ENCODE data around the gene FCRL6. TPM values are rescaled to one million over a fixed set of nuclear protein-coding genes. Genes with fewer than 3 reads are reported as not detected.
A peak's percentile ranks its signal among the peaks of the same experiment; 100 is the strongest.

Gene FCRL6
- total RNA-seq, 1 donor from 2014 or later = not detected

DNA sequence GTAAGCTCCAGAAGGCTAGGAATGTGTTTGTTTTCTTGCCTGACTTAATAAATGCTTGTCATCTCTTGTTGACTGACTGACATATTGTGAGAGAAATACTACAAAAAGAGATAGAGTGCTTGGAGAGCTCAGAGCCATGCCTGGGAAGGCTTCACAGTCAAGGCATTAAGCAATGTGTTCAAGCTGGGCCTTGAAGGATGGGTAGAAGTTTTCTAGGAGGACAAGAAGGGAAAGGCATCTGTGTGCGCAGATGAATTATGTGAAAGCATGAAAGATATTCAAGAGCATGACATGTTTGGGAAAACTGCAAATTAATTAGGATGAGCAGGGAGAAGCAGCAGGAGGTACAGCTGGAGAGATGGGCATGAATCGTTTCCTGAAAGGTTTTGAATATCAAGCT, 30.1 kb downstream of the FCRL6 start:
- H3K27me3 Mint-ChIP-seq = peaks cover 74% of the 10 kb centered on the region
- no peak overlapping the region for H3K27ac Mint-ChIP-seq
- no peak overlapping the region for H3K4me3 Mint-ChIP-seq (ENCODE audit: low read depth)

DNA sequence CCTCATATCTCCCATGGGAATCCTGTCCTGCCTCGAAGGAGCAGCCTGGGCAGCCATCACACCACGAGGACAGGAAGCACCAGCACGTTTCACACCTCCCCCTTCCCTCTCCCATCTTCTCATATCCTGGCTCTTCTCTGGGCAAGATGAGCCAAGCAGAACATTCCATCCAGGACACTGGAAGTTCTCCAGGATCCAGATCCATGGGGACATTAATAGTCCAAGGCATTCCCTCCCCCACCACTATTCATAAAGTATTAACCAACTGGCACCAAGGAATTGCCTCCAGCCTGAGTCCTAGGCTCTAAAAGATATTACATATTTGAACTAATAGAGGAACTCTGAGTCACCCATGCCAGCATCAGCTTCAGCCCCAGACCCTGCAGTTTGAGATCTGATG, 33.2 kb downstream of the FCRL6 start:
- TF ChIP-seq, protein P1, sequence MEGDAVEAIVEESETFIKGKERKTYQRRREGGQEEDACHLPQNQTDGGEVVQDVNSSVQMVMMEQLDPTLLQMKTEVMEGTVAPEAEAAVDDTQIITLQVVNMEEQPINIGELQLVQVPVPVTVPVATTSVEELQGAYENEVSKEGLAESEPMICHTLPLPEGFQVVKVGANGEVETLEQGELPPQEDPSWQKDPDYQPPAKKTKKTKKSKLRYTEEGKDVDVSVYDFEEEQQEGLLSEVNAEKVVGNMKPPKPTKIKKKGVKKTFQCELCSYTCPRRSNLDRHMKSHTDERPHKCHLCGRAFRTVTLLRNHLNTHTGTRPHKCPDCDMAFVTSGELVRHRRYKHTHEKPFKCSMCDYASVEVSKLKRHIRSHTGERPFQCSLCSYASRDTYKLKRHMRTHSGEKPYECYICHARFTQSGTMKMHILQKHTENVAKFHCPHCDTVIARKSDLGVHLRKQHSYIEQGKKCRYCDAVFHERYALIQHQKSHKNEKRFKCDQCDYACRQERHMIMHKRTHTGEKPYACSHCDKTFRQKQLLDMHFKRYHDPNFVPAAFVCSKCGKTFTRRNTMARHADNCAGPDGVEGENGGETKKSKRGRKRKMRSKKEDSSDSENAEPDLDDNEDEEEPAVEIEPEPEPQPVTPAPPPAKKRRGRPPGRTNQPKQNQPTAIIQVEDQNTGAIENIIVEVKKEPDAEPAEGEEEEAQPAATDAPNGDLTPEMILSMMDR (IDR thresholded peaks at IDR 0.05; ENCODE audit: unreplicated experiment) = no peak
- peaks cover 66% of the 10 kb centered on the region for H3K27me3 Mint-ChIP-seq
- H3K4me3 Mint-ChIP-seq (ENCODE audit: low read depth) = no peak overlapping the region
- DNase-seq (ENCODE audit: low spot score, unreplicated experiment) = no peak
- H3K36me3 Mint-ChIP-seq (ENCODE audit: insufficient read depth) = no peaks in the 10 kb centered on the region
- H3K9me3 Mint-ChIP-seq (ENCODE audit: low read depth) = no peaks in the 10 kb centered on the region
- peaks cover 14% of the 10 kb centered on the region for H3K4me1 Mint-ChIP-seq (ENCODE audit: low read depth)
- no peak overlapping the region for H3K27ac Mint-ChIP-seq

More for the DNA sequence above, 30.1 kb downstream of the FCRL6 start:
- no peak for DNase-seq (ENCODE audit: low spot score, unreplicated experiment)
- H3K36me3 Mint-ChIP-seq (ENCODE audit: insufficient read depth) = no peaks in the 10 kb centered on the region
- H3K9me3 Mint-ChIP-seq (ENCODE audit: low read depth) = no peaks in the 10 kb centered on the region
- H3K4me1 Mint-ChIP-seq (ENCODE audit: low read depth) = peaks cover 14% of the 10 kb centered on the region
- TF ChIP-seq, protein P1 (IDR thresholded peaks at IDR 0.05; ENCODE audit: unreplicated experiment) = no peak

DNA sequence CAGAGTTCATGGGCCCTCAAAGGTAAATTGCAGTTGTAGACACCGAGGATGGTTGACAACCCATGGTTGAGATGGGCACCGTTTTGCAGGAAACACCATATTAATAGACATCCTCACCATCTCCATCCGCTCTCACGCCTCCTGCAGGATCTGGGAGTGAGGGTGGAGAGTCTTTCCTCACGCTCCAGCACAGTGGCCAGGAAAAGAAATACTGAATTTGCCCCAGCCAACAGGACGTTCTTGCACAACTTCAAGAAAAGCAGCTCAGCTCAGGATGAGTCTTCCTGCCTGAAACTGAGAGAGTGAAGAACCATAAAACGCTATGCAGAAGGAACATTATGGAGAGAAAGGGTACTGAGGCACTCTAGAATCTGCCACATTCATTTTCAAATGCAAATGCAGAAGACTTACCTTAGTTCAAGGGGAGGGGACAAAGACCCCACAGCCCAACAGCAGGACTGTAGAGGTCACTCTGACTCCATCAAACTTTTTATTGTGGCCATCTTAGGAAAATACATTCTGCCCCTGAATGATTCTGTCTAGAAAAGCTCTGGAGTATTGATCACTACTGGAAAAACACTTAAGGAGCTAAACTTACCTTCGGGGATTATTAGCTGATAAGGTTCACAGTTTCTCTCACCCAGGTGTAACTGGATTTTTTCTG, 33.8 kb downstream of the FCRL6 start:
- DNase-seq (ENCODE audit: low spot score, unreplicated experiment) = no peak

DNA sequence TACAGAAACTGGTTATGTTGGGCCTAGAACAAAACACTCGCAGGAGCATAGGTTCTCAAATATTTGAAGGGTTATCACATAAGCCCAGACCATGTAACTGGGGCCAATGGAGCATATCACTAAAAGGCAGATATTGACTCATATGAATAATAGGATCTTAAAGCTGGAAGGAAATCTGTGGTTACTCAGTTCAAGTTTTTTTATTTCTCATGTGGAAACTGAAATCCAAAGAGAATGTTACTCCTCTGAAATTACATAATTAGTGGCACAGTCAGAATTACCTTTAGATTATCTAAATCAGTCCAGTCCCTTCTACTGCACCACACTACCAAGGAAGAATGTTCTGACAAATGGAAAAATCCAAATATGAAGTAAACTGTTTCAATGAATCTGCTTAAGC, 36.6 kb downstream of the FCRL6 start:
- H3K4me1 Mint-ChIP-seq (ENCODE audit: low read depth) = peaks cover 3% of the 10 kb centered on the region
- TF ChIP-seq, protein P1 (IDR thresholded peaks at IDR 0.05; ENCODE audit: unreplicated experiment) = no peak
- H3K27ac Mint-ChIP-seq = no peak overlapping the region
- H3K9me3 Mint-ChIP-seq (ENCODE audit: low read depth) = no peaks in the 10 kb centered on the region
- no peak overlapping the region for H3K4me3 Mint-ChIP-seq (ENCODE audit: low read depth)
- no peaks in the 10 kb centered on the region for H3K36me3 Mint-ChIP-seq (ENCODE audit: insufficient read depth)
- no peak for DNase-seq (ENCODE audit: low spot score, unreplicated experiment)
- peaks cover 68% of the 10 kb centered on the region for H3K27me3 Mint-ChIP-seq

More for the DNA sequence above, 33.8 kb downstream of the FCRL6 start:
- Mint-ChIP-seq H3K4me3 (ENCODE audit: low read depth) (no peak overlapping the region), H3K9me3 (ENCODE audit: low read depth) (no peaks in the 10 kb centered on the region), H3K27me3 (peaks cover 68% of the 10 kb centered on the region), H3K27ac (no peak overlapping the region), H3K4me1 (ENCODE audit: low read depth) (peaks cover 13% of the 10 kb centered on the region), H3K36me3 (ENCODE audit: insufficient read depth) (no peaks in the 10 kb centered on the region)
- TF ChIP-seq, protein P1 (IDR thresholded peaks at IDR 0.05; ENCODE audit: unreplicated experiment) = peak; percentile 41

- TF ChIP-seq, protein P1 (IDR thresholded peaks at IDR 0.05; ENCODE audit: unreplicated experiment) = no peak
- Mint-ChIP-seq H3K4me3 (ENCODE audit: low read depth) (no peak overlapping the region), H3K27me3 (peaks cover 71% of the 10 kb centered on the region), H3K36me3 (ENCODE audit: insufficient read depth) (no peaks in the 10 kb centered on the region), H3K4me1 (ENCODE audit: low read depth) (peaks cover 3% of the 10 kb centered on the region), H3K9me3 (ENCODE audit: low read depth) (no peaks in the 10 kb centered on the region), H3K27ac (no peak overlapping the region)
- no peak for DNase-seq (ENCODE audit: low spot score, unreplicated experiment)
Measured at GRCh38 chr1:159839116-159839849, 37.1 kb downstream of the FCRL6 start.
